Effector memory CD8-positive, alpha-beta T cell (primary cell): ENCODE data around the gene USP10.

Experiments
- ATAC-seq: fragments of 150-1000 bp; cut with Tn5 transposase; replicated peaks from 2 replicates; pipeline ENCODE4 v1.10.0; 2021; ENCODE audit warnings: mild to moderate bottlenecking, moderate library complexity
- DNase-seq, 3 experiments: peaks; one replicate each; pipeline ENCODE4 v3.0.0; 2021
- H3K27ac Mint-ChIP-seq, 2 donors: one replicate each; pipeline ENCODE4 v1.8.0; 2022; ENCODE audit warnings: mild to moderate bottlenecking in 2 of 2, mixed read lengths in 2 of 2, moderate library complexity in 2 of 2
- H3K27me3 Mint-ChIP-seq, 2 donors: one replicate each; pipeline ENCODE4 v1.8.0; 2022; ENCODE audit warnings: mixed read lengths in 2 of 2
- H3K36me3 Mint-ChIP-seq: one replicate; pipeline ENCODE4 v1.8.0; 2022; ENCODE audit warnings: mild to moderate bottlenecking, moderate library complexity, mixed read lengths; ENCODE audit not compliant: insufficient read depth
- H3K4me1 Mint-ChIP-seq, 2 donors: one replicate each; pipeline ENCODE4 v1.8.0; 2022; ENCODE audit warnings: low read depth in 2 of 2, mixed read lengths in 2 of 2
- H3K4me3 Mint-ChIP-seq, 2 donors: one replicate each; pipeline ENCODE4 v1.8.0; 2022; ENCODE audit warnings: mild to moderate bottlenecking in 2 of 2, mixed read lengths in 2 of 2, moderate library complexity in 2 of 2
- H3K9me3 Mint-ChIP-seq, 2 donors: one replicate each; pipeline ENCODE4 v1.8.0; 2022; ENCODE audit warnings: mixed read lengths in 2 of 2

USP10 gene

DNA sequence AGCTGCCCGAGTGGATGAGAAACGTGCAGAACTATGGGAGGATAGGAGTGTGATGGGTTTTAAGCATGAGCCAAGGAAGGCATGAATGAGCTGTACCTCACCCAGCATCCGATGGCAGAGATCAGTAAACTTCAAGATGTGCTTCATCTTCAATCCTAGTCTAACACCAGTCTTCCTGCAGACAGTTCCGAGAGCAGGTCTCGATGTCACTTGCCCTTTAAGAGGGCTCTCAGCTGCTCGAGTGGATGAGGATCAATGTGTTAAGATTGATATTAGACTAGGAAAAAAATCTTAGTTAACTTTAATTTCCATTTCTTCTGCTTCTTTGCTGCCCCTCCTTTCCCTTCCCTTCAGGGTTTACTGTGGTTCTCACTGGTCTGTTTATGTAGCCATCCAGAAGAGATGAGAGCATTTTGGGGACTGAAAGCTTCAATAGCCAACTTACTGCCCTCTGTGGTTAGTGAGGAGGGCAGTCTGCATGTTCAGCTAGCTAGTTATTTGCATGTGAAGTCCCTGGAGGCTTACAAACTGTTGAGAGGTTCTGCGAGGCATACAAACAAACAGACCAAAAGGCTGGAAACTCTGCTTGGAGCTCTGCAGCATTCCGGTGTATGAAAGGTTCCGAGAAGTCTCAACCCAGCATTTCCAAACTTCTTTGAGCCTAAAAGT, 36.2 kb upstream of the USP10 start:
- ATAC-seq: no peak
- Mint-ChIP-seq H3K27ac (no peak overlapping the region), H3K27me3 (no peaks in the 10 kb centered on the region), H3K9me3 (no peaks in the 10 kb centered on the region), H3K4me1 (peaks cover 8 to 9% of the 10 kb centered on the region in 2 donors), H3K4me3 (no peak overlapping the region), H3K36me3 (peaks cover 65% of the 10 kb centered on the region)
- DNase-seq: no peak

DNA sequence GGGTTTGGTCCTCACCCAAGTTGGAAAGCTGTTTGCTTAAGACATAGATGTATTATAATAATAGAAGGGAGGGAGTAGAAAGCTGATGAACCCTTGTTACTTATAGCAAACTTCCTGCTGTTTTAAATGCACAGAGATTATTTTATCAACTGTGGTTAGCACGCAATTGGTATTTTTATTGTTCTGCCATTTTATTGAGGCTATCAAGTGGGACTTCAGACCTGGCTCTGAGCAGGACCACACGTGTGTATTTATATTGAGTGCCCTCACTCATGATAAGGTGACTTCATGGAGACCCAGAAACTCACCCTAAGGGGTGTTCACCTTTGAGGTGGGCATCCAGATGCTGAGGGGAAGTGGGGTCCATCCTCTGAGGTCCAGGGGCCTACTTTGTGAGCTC, 34.4 kb upstream of the USP10 start:
- ATAC-seq (no peak), DNase-seq (no peak)
- Mint-ChIP-seq H3K9me3 (no peaks in the 10 kb centered on the region), H3K36me3 (peaks cover 47% of the 10 kb centered on the region), H3K4me1 (peaks cover 5 to 8% of the 10 kb centered on the region in 2 donors), H3K27me3 (no peaks in the 10 kb centered on the region), H3K27ac (no peak overlapping the region), H3K4me3 (no peak overlapping the region)

DNA sequence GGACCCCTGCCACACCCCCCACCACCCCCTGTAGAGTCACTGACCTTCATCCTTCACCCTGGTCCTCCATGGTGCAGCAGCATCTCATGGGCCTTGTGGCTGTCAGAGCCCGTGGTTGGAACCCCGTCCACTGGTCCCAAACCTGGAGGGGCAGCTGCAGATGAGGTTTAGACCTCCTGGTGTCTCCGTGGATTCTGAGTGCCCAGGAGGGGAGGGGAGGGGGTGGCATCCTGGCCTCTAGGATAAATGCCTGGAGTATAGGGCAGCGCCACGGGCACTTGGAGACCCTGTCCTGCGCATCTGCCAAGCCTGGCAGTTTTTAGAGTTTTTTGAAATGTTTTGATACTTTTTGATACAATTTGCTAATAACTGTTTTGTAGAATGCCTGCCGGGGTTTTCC, 34.0 kb upstream of the USP10 start:
- no peaks in the 10 kb centered on the region for H3K9me3 Mint-ChIP-seq
- H3K27me3 Mint-ChIP-seq: no peaks in the 10 kb centered on the region
- H3K4me3 Mint-ChIP-seq: no peak overlapping the region
- peaks cover 5 to 8% of the 10 kb centered on the region in 2 donors for H3K4me1 Mint-ChIP-seq
- no peak overlapping the region for H3K27ac Mint-ChIP-seq
- peaks cover 44% of the 10 kb centered on the region for H3K36me3 Mint-ChIP-seq
- DNase-seq: no peak
- no peak for ATAC-seq

DNA sequence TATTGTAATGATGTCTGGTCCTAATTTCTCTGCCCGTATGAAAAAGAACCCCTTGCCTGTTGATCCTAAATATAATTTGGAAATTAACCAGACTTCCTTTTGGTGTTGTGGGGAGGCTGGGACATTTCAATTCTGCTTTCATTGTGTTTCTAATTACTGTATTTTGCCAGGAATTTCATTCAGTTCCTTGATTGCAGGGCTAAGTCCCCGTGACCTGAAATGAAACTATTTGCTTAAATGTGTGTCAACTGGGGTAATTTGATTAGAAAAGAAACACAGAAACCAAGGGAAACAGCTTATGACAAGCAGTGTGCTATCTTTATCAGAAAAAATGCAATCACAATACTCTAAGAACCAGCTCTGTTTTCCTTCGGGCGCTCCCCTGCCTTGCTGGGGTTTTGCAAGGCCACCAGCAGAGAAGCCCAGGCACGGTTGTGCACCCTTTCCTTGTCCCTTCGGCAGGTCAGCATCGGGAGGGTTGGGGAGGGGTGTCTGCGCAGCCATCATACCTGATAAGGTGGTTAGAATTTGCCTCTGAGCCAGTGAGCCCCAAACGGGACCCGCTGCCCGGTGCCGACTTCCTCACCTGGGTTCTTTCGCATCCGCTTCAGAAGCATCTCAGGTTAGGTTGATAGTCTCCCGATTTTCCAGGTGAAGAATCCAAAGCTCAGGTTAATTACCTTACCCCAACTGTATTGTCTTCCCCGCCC, 32.0 kb upstream of the USP10 start:
- Mint-ChIP-seq H3K9me3 (no peaks in the 10 kb centered on the region), H3K4me1 (peaks cover 6 to 8% of the 10 kb centered on the region in 2 donors), H3K4me3 (no peak overlapping the region), H3K27ac (no peak overlapping the region), H3K27me3 (no peaks in the 10 kb centered on the region), H3K36me3 (peaks cover 26% of the 10 kb centered on the region)
- ATAC-seq: no peak
- DNase-seq: no peak

DNA sequence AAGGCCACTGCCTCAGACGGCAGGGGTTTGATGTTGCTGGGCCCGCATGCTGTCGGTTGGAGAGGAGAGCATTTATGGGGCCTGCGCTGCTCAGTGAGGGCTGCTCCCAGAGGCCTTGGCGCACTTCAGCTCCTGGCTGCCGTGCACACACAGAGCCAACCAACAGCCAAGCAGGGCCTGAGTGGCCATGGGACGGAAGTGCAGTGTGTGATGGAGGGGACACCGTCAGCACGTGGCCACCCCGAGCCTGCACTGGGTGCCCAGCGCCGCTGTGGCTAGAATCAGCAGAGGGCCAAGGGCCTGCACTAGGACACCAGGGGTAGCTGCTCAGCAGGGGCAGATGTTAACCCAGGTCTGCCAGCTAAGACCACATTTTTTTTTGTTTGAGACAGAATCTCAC, 29.7 kb upstream of the USP10 start:
- no peaks in the 10 kb centered on the region for H3K27me3 Mint-ChIP-seq
- H3K36me3 Mint-ChIP-seq: peaks cover 8% of the 10 kb centered on the region
- H3K27ac Mint-ChIP-seq: no peak overlapping the region
- ATAC-seq (no peak), DNase-seq (no peak)
- no peaks in the 10 kb centered on the region for H3K9me3 Mint-ChIP-seq
- peaks cover 4 to 8% of the 10 kb centered on the region in 2 donors for H3K4me1 Mint-ChIP-seq
- no peak overlapping the region for H3K4me3 Mint-ChIP-seq

DNA sequence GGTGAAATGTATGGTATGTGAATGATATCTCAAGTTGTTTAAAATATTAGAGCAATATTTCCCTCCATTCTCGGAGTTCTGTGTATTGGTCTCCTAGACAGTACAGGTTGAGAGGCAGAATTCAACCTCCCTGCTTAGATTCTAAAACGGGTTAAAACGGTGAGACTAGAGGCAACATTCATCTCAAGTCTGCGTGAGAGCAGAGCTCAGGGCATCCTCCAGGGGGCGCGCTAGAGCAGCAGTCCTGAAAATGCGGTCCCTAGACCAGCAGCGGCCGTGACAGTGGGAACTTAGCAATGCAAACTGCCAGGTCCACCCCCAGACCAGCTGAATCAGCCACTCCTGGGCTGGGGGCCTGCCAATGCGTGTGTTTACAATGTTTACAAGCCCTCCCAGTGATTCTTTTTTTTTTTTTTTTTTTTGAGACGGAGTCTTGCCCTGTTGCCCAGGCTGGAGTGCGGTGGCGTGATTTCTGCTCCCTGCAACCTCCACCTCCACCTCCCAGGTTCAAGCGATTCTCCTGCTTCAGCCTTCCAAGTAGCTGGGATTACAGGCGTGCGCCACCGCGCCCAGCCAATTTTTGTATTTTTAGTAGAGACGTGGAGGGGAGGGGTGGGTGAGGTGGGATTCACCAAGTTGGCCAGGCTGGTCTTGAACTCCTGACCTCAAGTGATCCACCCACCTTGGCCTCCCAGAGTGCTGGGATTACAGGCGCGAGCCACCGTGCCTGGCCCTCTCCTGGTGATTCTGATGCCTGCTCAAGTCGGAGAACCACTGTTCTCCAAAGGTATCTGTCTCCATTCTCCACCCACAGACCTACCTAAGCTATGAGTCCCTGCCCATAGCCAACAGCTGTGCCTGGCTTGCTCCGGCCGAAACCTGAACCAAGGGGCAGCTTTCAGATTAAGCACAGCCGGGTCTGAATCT, 27.3 kb upstream of the USP10 start:
- H3K9me3 Mint-ChIP-seq: no peaks in the 10 kb centered on the region
- no peaks in the 10 kb centered on the region for H3K36me3 Mint-ChIP-seq
- H3K27ac Mint-ChIP-seq: no peak overlapping the region
- ATAC-seq (peak; percentile 96), DNase-seq (peak; percentile 77 to 80 (median 79))
- no peak overlapping the region for H3K4me3 Mint-ChIP-seq
- H3K4me1 Mint-ChIP-seq: peaks cover 4 to 8% of the 10 kb centered on the region in 2 donors
- H3K27me3 Mint-ChIP-seq: peaks cover 0 to 8% of the 10 kb centered on the region in 2 donors

DNA sequence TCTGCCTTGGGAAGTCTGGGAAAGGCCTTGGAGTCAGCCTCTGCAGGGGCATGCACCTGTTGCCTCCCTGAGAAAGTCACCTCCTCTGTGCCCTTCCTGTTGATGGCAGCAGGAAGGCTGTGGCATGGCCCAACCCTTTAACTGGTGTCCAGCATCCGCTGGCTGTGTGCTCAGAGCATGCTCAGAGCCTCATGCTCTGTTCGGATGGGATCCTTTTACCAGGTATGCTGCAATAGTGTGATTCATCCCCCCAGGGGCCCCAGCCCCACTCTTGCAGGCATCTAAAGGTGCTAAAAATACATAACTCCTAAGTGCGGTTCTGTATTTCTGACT, 26.6 kb upstream of the USP10 start:
- Mint-ChIP-seq H3K36me3 (no peaks in the 10 kb centered on the region), H3K27ac (no peak overlapping the region), H3K4me3 (no peak overlapping the region), H3K4me1 (peaks cover 4 to 8% of the 10 kb centered on the region in 2 donors), H3K9me3 (no peaks in the 10 kb centered on the region), H3K27me3 (peaks cover 5 to 14% of the 10 kb centered on the region in 2 donors)
- no peak for ATAC-seq
- no peak for DNase-seq

DNA sequence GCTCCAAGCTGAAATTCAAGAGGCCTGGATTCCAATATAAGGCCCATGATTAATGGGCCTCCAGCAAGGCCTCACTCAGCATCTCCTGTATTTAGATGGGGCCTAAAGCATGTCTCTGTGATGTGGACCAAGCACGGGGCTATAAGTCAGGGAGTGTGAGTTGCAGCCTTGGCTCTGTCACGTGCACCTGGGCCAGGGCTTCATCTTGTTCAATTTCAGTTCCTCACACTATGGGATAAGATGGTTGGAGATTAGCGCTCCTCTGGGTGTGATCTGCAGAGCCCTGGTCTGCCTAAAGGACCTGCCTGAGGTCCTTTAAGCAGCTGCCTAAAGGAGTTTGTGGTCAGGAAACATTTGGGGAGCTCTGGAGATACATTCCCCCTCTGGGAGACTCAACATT, 26.2 kb upstream of the USP10 start:
- no peaks in the 10 kb centered on the region for H3K9me3 Mint-ChIP-seq
- no peaks in the 10 kb centered on the region for H3K36me3 Mint-ChIP-seq
- H3K4me3 Mint-ChIP-seq: no peak overlapping the region
- ATAC-seq (no peak), DNase-seq (no peak)
- peaks cover 6 to 18% of the 10 kb centered on the region in 2 donors for H3K27me3 Mint-ChIP-seq
- peaks cover 4 to 8% of the 10 kb centered on the region in 2 donors for H3K4me1 Mint-ChIP-seq
- no peak overlapping the region for H3K27ac Mint-ChIP-seq

DNA sequence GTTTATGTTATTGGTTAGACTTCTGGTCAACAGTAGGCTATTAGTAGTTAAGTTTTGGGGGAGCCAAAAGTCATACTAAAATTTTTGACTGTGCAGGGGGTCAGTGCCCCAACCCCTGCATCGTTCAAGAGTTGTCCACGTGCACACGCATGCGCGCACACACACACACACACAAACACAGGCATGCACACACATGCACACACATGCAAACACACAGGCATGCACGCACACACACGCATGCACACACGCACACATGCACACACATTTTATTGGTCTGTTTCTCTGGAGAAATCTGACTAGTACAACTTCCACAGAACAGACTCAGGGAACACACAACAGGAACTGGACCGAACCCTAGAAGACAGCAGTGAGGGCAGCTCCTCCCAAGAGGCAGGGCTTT, 24.4 kb upstream of the USP10 start:
- H3K27me3 Mint-ChIP-seq: peaks cover 19 to 34% of the 10 kb centered on the region in 2 donors
- DNase-seq: no peak
- no peak for ATAC-seq
- H3K4me1 Mint-ChIP-seq: peaks cover 4 to 8% of the 10 kb centered on the region in 2 donors
- H3K9me3 Mint-ChIP-seq: no peaks in the 10 kb centered on the region
- H3K27ac Mint-ChIP-seq: no peak overlapping the region
- H3K36me3 Mint-ChIP-seq: peaks cover 2% of the 10 kb centered on the region
- no peak overlapping the region for H3K4me3 Mint-ChIP-seq

DNA sequence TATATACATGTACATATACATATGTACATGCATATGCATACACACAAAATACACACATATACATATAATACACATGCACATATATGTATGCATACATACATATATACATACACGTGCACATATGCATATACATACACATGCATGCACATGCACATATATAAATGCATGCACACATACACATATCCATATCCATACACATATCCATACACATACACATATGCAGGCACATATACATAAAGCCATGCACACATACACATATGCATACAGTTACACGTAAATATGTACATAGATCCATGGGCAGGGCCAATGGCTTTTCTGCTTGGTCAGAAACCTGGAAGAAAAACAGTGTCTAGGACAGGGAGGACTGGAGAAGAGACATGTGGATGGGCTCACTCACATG, 23.9 kb upstream of the USP10 start:
- Mint-ChIP-seq H3K36me3 (peaks cover 2% of the 10 kb centered on the region), H3K4me3 (no peak overlapping the region), H3K27ac (no peak overlapping the region), H3K4me1 (peaks cover 4 to 8% of the 10 kb centered on the region in 2 donors), H3K9me3 (no peaks in the 10 kb centered on the region), H3K27me3 (peaks cover 24 to 36% of the 10 kb centered on the region in 2 donors)
- no peak for DNase-seq
- ATAC-seq: no peak

DNA sequence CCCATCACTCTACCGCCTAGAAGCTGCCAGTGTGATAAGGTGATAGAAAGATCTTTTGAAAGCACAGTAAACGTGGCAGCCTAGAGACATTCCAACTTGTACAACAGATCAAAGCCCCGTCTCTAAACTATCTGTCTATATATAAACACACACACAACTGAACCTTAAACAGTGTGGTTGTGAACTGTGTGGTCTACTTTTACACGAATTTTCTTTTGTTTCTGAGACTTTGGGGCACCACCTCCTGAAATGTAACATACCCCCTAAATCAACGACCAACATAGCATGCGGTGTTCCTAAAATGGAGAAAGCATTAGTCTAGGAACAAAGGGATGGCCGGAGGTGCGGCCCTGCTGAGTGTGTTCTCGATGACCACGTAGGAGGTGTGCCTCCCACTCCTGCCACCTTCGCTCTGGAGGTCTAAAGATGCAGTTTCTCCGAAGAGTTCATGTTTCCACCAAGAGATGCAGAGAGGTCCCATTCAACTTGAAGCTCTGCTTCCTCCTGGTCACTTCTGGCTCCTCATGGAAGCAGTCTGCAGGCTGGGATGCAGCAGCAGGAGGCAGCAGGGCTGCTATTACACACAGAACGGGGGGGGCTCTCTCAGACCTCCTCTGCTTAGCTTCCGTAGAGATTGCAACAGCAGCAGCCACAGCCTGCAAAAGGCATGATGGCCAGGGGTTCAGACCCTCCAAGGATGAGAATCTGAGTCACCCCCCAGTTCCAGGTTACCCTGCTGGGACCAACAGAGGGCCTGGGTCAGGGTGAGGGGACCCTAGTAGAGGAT, 22.6 kb upstream of the USP10 start:
- H3K9me3 Mint-ChIP-seq: no peaks in the 10 kb centered on the region
- peaks cover 2% of the 10 kb centered on the region for H3K36me3 Mint-ChIP-seq
- H3K4me3 Mint-ChIP-seq: no peak overlapping the region
- peaks cover under 1 to 6% of the 10 kb centered on the region in 2 donors for H3K4me1 Mint-ChIP-seq
- H3K27me3 Mint-ChIP-seq: peaks cover 24 to 36% of the 10 kb centered on the region in 2 donors
- DNase-seq (no peak), ATAC-seq (no peak)
- no peak overlapping the region for H3K27ac Mint-ChIP-seq

DNA sequence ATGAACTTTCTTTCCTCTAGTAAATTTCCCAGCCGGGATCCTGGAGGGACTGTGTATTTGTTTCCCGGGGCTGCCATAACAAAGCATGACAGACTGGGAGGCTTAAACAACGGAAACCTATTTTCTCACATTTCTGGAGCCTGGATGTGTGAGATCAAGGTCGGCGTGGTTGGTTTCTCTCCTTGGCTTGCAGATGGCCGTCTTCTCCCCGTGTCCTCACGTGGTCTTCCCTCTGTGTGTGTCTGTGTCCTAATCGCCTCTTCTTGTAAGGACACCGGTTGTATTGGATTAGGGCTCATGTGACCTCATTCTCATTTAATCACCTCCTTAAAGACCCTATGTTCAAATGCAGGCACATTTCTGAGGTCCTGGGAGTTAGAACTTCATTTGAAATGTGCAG, 22.0 kb upstream of the USP10 start:
- peaks cover 2% of the 10 kb centered on the region for H3K36me3 Mint-ChIP-seq
- ATAC-seq (no peak), DNase-seq (no peak)
- no peaks in the 10 kb centered on the region for H3K9me3 Mint-ChIP-seq
- H3K4me1 Mint-ChIP-seq: no peaks in the 10 kb centered on the region
- H3K27ac Mint-ChIP-seq: no peak overlapping the region
- no peak overlapping the region for H3K4me3 Mint-ChIP-seq
- H3K27me3 Mint-ChIP-seq: peaks cover 24 to 36% of the 10 kb centered on the region in 2 donors

DNA sequence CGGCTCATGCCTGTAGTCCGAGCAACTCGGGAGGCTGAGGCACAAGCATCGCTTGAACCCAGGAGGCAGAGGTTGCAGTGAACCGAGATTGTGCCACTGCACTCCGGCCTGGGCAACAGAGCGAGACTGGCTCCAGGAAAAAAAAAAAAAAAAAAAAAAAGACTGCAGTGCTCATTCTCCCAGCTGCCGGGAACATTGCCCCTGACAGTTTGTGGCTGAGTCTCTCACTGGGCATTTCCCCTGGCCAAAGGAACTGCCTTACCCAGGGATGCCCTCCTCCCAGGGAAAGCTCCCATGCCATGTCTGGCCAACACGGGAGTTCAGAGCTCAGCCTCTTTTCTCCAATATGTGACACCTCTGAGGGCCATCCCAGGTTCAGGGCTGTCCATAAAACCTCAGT, 21.3 kb upstream of the USP10 start:
- no peak overlapping the region for H3K4me3 Mint-ChIP-seq
- DNase-seq (no peak), ATAC-seq (no peak)
- H3K27me3 Mint-ChIP-seq: peaks cover 26 to 36% of the 10 kb centered on the region in 2 donors
- H3K4me1 Mint-ChIP-seq: no peaks in the 10 kb centered on the region
- H3K36me3 Mint-ChIP-seq: peaks cover 2% of the 10 kb centered on the region
- no peak overlapping the region for H3K27ac Mint-ChIP-seq
- H3K9me3 Mint-ChIP-seq: no peaks in the 10 kb centered on the region
